M059J (cell line): Measurements from ENCODE around the gene PARD3. TPM values are rescaled to one million over a fixed set of nuclear protein-coding genes. Genes with fewer than 3 reads are reported as not detected.
"Not testable (repeated sequence)": the region's sequence is repeated elsewhere in the genome, so short reads cannot be mapped to it uniquely, and the experiment has no call there.

Experiments used
- DNase-seq: peaks from one replicate; pipeline ENCODE4 v3.0.0-alpha.2; 2012; ENCODE audit warnings: low read depth
- total RNA-seq: library from RNA; depleted of rRNA; stranded (reverse); fragments of >200 nt; shearing (Covaris generic); gene quantifications from 2 replicates; pipeline ENCODE4 v1.2.3, GENCODE V29; 2014

The PARD3 gene
- total RNA-seq, 1 experiment from 2014 or later = 17.0 TPM

DNA sequence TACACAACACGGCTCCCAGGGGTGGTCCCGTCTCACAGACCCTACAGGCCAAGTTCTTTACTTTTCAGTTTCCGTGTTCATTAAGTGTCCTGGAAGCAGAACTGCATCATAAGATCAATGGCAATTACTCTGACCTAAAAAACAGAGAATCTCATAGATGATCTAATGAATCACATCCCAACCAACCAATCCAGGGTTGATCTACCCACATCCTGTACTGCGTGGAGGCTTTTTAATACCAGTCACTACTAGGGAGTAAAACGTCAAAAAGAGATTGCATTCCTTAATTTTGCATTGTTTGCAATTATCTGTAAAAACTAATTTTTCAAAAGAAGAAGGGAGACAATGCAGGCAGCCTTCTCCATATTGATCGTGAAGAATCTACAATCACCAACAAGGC lies 72.6 kb downstream of the PARD3 start:
- peak; percentile 50 for DNase-seq

DNA sequence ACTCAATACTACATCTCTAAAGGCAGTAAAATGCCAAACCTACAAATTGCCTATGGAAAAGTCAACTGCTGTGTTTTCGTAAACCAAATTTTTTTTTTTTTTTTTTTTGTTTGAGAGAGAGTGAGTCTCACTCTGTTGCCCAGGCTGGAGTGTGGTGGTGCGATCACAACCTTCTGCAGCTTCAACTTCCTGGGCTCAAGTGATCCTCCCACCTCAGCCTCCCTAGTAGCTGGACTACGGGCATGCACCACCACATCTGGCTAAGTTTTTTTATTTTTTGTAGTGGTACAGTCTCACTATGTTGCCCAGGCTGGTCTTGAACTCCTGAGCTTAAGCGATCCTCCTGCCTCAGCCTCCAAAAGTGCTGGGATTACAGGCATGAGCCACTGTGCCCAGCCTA lies 74.0 kb downstream of the PARD3 start:
- not testable (repeated sequence) for DNase-seq

DNA sequence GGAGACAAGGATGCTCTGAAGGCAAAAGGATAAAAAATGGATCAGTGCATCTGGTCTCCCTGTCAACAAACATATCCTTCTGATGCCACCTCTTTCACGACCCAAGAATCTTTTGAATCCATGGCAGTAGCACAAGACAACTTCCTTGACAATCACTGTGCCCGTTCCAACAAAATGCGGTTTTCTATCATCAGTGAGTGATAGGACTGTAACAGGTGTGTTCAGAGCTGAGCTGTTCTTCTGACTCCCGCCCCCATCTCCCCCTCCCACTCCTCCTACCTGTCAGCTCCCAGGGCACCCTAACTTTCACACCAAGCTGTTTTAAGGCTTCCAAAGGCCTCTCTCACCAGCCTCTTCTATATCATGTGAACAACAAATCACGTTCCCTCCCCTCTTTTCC lies 74.8 kb downstream of the PARD3 start:
- no peak for DNase-seq

DNA sequence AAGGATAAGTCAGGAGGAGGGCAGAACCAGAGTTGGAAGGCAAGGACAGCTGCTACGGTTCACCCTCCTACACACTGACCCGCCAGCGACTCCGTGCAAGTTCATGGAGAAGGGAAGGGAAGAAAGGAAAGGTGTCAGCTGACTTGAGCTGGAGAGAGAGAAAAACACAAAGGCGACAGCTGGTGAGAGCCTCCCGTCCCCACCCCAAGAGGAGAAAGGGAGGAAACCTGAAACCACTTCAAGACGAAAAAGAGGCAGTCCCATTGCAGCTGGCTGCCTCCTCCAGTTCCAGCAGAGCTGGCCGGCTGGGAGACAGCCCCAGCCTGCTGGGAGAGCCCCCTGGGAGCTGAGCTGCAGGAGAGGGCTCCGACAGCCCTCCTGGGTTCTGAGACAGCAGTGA lies 75.2 kb downstream of the PARD3 start:
- peak; percentile 67 for DNase-seq

DNA sequence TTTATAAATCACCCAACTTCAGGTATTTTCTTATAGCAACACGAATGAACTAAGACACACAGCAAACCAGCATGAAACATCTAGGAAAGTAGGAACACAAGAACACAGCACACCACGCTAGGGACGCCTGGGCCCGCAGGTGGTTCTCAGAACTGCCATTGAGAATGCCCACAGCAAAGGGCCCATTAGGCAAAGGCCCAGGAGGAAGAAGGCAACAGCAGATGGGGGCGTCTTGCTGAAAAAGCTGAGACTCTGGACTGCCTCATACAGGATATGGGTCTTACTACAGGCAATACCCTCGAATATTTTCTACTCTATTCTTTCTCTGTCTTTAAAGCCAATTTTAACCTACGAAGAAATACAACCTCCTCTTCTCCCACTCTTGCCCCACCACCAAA lies 77.3 kb downstream of the PARD3 start:
- DNase-seq = no peak

DNA sequence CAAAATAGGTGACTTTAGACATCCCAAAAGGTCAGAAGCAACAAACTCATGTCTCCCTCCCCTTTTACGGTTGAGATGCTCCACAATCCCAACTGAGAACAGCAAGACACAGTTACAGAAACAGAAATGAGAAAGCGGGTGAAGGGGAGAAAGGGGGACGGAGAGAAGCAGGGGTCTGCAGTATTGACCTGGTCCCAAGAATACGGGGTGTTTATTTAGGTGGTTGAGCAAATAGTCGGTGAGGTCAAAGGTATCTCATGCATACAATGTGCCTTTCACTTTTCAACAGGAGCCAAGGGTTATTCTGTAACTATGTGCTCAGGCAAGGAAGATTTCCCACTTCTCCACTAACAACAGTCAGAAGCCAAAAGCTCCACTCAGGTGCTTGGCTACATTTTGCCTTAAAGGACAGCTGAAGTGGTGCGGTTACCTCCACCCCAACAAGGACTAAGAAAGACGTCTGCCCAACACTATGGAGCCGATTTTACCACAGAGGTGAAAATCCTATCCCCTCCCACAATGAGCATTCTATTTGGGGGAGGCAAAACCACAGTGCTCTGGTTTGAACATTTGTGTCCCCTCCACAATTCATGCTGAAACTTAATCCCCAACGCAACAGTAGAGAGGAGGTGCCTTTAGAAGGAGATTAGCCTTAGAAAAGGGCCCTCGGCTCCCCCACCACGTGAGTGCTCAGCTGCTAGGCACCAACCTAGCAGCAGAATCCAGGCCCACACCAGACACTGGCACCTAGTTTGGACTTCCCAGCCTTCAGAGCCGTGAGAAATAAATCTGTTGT lies 77.9 kb downstream of the PARD3 start:
- DNase-seq = no peak

DNA sequence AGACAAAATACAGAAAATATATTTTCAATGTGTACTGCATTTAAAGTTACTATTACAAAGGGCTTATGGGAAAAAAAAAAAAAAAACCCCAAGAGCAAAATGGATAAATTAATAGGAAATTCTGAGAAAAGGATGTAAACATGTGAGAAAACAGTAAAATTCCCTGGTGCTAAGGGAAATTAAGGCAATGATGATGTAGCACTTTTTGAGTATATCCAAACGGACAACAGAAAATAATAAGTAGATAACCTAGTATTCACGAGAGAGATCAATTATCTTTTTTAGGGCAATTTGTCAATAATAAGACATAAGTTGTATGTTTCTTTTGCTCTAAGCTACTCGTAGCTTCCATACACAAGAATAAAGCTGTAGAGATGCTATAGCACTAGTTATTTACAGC lies 80.2 kb downstream of the PARD3 start:
- no peak for DNase-seq

DNA sequence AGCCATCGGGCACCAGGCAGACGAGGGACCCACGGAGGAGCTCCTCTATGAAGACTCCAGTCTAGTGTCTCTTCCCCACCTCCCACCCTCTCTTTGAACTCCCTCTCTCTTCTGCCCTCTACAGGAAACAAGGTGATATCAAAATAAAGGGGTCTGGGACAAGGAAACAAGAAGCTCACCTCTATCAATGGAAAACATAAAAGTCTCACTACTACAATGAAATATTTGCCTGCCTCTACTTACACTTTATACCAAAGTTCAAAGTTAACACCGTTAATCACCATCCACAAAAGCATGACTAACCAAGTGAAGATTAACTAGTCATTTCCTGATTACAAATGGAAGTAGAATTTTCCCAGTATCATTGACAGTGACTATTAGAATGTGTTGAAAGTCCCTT lies 82.2 kb downstream of the PARD3 start:
- peak; percentile 55 for DNase-seq

DNA sequence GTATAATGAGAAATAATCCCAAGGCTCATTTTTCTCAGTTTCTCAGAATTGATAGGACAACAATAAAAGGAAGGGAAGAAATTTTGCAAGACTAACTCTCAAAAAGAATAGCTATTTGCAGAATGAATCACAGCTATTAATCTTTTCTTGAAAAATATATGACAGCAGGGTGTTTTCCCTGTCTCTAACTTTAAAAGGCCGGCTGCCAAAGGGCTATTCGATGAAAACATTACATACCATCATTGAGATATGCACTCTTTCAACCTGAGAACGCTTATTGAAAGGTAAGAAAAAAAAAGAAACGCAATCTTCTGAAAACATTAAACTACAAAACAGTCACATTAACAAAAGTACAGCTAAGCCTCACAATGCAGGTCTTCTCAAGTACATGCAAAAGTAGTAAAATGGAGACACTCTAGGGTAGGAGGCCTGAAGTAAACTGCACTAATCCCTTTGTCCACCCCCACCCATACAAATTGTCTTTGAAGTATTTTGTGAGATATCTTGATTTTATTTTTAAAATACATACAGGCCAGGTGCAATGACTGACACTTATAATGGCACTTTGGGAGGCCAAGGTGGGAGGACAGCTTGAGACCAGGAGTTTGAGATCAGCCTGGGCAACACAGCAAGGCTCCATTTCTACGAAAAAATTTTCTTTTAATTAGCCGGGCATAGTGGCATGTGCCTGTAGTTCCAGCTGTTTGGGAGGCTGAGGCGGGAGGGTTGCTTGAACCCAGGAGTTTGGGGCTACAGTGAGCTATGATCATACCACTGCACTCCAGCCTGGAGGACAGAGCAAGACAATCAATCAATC lies 83.0 kb downstream of the PARD3 start:
- DNase-seq = peak; percentile 70

DNA sequence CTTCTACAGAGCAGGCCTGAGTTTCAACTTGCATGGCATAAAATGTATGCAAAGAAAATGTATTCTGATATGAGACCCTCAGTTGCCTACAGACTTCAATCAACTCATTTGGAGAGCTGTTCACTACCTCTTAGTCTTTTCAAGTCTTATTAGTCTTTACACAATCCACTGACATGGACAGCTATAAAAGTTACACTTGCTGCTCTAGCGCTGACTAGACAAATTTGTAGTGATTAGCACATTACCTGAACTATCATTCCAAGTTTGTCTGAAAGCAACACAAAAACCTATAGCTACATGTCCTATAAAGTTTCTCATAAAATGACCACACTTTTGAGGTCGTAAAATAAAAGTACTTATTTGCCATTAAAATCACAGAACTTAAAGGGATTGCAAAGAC lies 83.9 kb downstream of the PARD3 start:
- no peak for DNase-seq

DNA sequence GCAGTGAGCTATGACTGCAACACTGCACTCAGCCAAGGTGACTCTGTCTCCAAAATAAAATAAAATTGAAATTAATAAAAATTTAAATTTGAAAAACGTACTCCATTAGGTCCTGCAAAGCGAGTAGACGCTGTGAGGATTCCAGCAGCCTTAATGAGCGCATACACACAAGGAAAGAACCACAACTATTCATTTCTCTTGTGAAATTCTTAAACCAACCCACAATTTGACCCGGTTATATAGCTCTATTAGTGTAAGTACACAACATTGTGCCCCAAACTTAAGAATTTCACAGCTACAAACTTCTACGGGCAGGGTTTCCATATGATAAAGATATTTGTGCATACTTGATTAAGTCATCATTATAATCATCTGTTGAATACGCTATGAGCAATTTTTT lies 84.4 kb downstream of the PARD3 start:
- DNase-seq = no peak

DNA sequence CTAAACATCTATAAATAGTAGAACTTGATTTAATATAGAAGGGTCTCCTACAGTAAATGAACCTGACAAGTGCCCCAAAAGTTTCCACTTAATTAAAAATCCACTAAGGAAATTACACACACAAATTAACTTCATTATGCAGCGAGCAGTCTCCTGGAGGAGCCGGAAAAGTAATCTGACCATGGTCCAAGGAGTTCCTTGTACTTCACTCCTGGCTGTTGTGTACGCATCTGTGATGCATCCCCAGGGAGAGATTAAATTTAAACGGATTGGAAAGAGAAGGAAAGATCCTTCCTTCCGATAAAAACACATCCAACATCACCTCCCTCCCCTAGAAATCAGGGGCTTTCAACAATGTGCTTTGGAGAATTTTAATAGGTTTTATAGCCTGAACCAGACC lies 85.5 kb downstream of the PARD3 start:
- DNase-seq = no peak

DNA sequence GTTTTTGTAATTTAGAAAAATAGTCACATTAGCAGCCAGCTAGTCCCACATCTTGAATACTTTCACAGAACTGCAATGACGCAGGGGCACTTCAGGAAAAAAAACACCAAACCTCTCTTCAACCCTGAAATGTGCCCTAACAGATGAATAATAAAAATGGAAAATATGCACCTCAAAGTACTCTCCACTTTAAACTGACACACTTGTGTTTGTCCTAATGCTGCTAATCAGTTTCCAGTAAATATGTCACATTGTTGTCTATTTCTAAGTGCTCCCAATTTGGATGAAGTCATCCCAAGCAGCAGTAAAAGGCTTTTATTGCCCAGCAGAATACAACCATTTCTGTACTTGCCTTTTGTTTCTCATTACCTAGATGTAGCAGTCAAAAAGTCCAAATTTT lies 86.7 kb downstream of the PARD3 start:
- DNase-seq = no peak

DNA sequence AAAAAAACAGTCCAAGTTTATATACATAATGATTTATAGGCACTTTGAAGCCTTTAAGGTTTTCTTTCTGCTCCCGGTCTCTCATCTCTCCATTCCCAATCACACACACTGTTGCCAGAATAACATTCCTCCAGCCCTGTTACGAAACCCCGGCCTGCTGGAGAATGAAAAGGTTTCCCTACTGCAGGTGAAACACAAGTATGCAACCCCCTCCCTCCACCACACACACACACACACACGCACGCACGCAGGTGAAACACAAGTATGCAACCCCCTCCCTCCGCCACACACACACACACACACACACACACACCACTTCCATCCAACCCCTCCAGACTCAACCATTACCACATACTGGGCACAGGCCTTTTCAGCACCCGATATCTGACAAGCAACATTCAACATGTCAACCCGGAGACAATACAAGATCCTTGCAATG lies 87.5 kb downstream of the PARD3 start:
- no peak for DNase-seq

DNA sequence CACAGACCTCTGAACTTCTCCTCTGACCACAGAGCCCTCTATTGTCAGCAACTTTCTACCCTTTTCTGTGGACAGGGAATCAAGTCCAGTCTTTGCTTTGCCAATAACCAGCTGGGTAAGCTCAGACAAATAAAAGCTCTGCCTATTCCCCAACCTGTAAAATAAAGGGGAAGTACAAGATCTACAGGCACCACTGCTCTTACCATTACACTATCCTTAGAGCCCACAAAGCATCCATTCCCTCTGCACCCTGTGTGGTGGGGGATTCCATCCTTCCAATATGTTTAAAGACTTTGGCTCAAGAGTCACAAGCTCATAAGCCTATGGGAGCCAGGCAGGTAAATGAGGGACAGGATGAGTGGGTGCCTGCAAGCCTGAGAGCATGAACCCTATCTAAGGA lies 88.2 kb downstream of the PARD3 start:
- DNase-seq = no peak

DNA sequence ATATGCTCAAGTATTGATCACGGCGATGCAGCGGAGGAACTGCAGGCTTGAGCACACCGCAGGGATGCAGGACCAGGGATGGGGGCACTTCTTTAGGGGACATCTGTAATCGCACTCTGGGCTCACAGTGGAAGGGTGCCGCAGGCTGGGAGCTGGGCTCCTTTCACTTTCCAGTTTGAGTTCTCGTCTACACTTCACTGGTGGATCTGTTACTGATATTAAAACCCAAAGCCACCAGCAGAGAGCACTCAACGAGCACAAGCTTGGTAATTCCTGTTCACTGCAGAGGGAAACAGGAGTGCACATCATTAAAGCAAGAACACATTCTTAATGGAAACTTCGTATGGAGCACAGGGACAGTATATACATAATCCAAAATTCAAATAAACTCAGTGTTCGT lies 91.3 kb downstream of the PARD3 start:
- DNase-seq = no peak

DNA sequence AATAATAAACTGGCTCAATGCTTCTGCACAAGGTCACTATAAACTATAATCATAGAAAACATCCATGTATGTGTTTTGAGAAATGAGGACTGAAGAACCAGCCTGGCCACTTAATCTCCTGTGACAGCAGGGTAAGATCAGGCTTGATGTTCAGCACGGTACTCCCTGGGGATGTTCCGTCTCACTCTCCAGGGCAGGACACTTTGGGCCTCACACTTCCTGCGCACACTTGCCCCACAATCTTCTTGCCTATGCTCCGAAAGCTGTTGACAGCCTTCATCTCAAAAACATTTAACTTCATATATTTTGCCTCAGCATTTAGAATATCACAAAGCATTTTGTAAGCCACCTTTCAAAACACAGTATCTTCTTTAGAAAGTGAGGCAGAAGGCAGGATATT lies 92.7 kb downstream of the PARD3 start:
- DNase-seq = no peak

DNA sequence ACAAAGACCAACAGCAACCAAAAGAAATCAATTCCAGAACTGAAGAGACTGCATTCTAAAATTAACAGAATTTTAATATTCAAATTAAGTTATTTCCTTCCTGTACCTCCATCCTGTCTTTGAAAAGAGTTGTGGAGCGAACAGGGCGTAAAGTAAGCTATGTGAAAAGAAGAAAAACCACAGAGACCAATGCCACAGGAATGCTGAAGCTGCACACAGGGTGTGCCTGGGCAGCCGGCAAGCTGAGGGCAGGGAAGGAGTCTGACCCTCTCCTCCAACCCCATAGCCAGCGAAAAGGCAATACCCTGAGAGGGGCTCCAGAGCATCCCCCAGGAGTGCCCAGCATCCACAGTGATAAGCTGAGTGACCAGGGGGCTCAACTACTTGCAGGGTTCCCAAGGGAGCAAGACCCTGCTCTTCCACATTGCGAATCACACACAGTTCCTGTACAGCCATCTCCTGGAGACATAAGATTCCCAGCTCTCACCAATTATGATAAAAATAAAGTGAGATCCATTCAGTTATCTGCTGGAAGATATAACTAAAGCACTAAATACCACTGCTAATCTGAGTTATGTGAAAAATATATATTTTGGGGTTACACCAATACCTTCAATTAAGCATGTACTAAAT lies 93.8 kb downstream of the PARD3 start:
- DNase-seq = peak; percentile 67

DNA sequence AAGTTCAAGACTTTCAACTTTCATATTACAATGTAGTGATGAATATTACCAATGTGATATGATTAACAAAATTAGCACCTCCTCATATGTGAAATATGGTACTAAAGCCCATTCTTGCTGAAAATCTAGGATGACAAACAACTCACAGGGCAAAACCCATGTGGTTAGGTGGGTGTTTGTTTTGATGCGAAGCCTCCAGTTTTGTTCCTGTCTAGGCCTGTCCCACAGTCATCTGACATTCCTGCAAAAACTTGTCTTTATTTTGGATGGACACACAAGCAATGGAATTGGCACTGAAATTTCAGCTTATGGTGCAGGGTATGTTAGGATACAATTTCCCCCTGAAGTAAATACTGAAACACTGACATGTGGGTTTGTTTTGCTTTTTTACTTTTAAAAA lies 95.3 kb downstream of the PARD3 start:
- DNase-seq = no peak

DNA sequence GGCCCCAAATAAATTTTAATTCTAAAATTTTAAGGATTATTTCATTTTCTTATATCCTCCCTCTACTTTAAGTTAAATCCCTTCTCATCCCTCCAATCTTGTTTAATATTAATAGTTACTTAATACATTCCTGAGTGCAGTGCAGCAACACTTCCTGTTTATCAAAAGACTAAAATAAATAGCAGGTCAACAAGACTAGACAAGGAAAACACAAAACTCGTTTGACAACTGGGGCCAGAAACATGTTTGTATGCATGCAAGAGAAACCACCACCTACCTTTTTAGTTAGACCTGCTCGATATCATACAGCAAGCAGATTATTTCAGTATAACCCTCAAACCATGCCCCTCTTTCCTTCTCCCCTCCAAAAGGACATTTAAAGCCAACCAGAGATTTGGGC lies 95.8 kb downstream of the PARD3 start:
- no peak for DNase-seq

DNA sequence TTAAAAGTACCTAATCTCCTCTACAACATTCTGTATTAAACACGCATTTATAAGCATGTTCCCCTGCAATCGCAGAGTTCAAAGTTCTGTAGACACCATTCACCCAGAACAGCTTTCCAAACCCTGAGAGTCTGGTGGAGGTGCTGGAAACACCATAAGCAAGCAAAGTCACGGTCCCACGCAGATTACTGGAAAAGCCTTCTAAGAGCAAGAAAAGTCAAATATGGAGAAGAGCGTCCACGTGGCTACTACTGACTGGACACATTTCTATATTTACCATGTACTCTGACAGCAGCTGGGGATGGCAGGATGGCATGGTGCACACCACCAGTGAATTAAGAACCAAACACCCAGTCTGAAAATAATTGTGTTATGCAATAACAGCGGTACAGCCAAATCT lies 97.7 kb downstream of the PARD3 start:
- DNase-seq = no peak

DNA sequence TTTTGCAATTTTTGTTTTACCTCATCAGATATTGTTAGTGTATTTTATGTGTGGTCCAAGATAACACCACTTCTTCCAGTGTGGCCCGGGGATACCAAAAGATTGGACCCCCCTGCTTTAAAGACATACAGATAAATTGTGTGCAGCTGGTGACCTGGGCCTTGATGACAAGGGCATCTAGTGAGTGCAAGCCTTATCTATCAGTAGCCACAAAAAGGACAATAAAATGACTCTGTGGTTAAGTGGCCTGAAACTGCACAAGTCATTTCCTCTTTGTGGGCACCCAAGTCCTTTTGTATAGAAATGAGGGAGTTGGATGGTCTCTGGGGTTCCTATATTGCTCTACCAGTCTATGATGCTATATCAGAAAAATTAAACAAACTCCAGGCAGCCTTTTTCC lies 98.1 kb downstream of the PARD3 start:
- peak; percentile 61 for DNase-seq

DNA sequence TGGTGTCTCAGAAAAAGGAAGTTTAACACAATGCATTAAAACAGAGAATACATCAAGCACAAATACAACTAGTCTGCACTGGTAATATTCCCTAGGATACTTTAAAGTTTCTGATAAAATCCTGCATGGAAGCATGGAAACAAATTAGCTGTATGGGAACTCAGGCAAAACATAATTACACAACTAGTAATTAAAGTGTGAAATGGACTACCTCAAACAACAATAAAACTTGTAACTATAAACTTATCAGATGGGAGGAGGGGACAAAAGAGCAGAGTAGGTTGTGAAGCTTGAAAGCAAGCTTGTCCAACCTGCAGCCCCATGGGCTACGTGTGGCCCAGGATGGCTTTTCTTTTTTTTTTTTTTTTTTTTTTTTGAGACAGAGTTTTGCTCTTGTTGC lies 98.9 kb downstream of the PARD3 start:
- DNase-seq = no peak
